Coronary artery (tissue), 2 donors: ENCODE measurements around the gene HIBADH.
"Not testable (repeated sequence)": the region's sequence is repeated elsewhere in the genome, so short reads cannot be mapped to it uniquely, and the experiment has no call there.

Experiments
- DNase-seq: peaks from one replicate; pipeline ENCODE4 v3.0.0-alpha.2; 2017; ENCODE audit warnings: low spot score
- H3K27ac ChIP-seq, 2 donors: fragments of 200-600 bp; sonication (generic); one replicate each; pipeline ENCODE4 v1.5.1; 2016 to 2019
- H3K4me3 ChIP-seq: fragments of 200-600 bp; sonication (generic); 2 replicates; pipeline ENCODE4 v1.5.1; 2016; ENCODE audit warnings: mild to moderate bottlenecking, moderate library complexity
- CTCF ChIP-seq: fragments of 200-600 bp; sonication (generic); IDR thresholded peaks from one replicate; pipeline ENCODE4 v1.5.1; 2019; ENCODE audit warnings: antibody characterized with exemption

The HIBADH gene

GRCh38 chr7:27590416-27590815, 72.3 kb downstream of the HIBADH start:
- no peak for TF ChIP-seq CTCF
- DNase-seq: no peak
- Histone ChIP-seq H3K27ac (no peak overlapping the region), H3K4me3 (no peak overlapping the region)

- no peak for DNase-seq
Observed at GRCh38 chr7:27587429-27587828, 75.3 kb downstream of the HIBADH start.

GRCh38 chr7:27586825-27587224, 75.9 kb downstream of the HIBADH start:
- Histone ChIP-seq H3K4me3 (no peak overlapping the region), H3K27ac (no peak overlapping the region)
- DNase-seq: no peak
- TF ChIP-seq CTCF: no peak

More at GRCh38 chr7:27587429-27587828, 75.3 kb downstream of the HIBADH start:
- Histone ChIP-seq H3K27ac (no peak overlapping the region), H3K4me3 (no peak overlapping the region)
- no peak for TF ChIP-seq CTCF

GRCh38 chr7:27585781-27586447, 76.8 kb downstream of the HIBADH start:
- Histone ChIP-seq H3K4me3 (no peak overlapping the region), H3K27ac (no peak overlapping the region)
- TF ChIP-seq CTCF: no peak
- DNase-seq: no peak

- no peak for TF ChIP-seq CTCF
- H3K27ac ChIP-seq: no peak overlapping the region
- DNase-seq: no peak
- H3K4me3 ChIP-seq: no peak overlapping the region
Observed at GRCh38 chr7:27581906-27582305, 80.8 kb downstream of the HIBADH start.

GRCh38 chr7:27581119-27581518, 81.6 kb downstream of the HIBADH start:
- Histone ChIP-seq H3K4me3 (no peak overlapping the region), H3K27ac (no peak overlapping the region)
- TF ChIP-seq CTCF: no peak
- DNase-seq: no peak

- Histone ChIP-seq H3K4me3 (no peak overlapping the region), H3K27ac (no peak overlapping the region)
- no peak for DNase-seq
- no peak for TF ChIP-seq CTCF
Observed at GRCh38 chr7:27579565-27579964, 83.1 kb downstream of the HIBADH start.

GRCh38 chr7:27578169-27578568, 84.5 kb downstream of the HIBADH start:
- DNase-seq, H3K27ac ChIP-seq: not testable (repeated sequence)

More at GRCh38 chr7:27578169-27578568, 84.5 kb downstream of the HIBADH start:
- H3K4me3 ChIP-seq: not testable (repeated sequence)
